NCI-H82 (cell line): ENCODE data around the gene MXRA8.
"Not testable (repeated sequence)": the region's sequence is repeated elsewhere in the genome, so short reads cannot be mapped to it uniquely, and the experiment has no call there.

Experiments used
- DNase-seq: peaks from one replicate; lab custom pipeline; 2025; lab: John Stamatoyannopoulos, UW

Gene MXRA8

DNA sequence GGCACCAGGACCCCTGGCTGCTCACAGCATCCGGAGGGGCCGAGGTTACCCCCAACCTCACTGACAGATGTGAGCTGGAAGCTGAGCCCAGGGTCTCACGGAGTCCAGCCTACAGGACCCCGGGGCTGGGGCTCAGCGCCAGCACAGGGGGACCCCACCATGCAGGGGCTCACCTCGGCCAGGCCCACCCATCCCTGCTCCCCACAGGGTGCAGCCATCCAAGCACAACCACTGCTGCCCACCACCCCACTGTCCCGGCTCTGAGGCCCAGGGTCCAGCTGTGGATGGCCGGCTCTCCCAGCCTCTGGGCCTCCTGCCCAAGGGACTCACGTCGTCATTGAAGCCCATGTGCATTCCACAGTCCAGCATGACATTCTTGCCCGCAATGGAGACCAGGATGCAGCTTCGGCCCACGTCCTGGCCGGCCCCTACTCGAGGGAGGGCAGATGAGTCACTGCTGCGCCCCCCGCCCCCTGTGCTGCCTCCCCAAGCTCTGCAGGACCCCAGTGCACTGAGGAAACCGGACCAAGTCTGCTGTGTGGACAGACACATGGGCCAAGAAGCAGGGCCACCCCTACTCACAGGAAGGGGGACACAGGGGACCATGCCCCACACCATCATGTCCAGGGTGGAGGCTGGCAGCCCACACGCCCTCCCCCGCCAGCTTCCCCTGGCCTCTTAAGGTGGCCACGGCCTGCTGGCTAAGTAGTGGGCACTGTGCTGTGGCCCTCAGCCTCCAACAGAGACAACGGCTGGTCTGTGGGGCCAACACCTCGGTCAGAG lies 37.5 kb downstream of the MXRA8 start:
- no peak for DNase-seq

DNA sequence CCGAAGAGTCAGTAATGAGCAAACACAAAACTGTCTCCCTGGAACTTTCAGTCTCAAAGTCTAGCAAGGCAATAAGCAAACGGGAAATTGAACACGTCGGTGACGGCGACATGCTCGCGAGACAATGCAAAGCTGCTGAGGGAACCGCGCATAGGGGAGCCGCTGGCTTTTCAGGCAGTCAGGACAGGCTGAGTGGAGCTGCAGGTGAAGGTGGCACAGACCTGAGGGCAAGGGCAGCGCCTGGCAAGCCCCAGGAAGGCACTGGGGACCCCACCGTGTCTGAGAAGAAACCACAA lies 38.8 kb downstream of the MXRA8 start:
- no peak for DNase-seq

DNA sequence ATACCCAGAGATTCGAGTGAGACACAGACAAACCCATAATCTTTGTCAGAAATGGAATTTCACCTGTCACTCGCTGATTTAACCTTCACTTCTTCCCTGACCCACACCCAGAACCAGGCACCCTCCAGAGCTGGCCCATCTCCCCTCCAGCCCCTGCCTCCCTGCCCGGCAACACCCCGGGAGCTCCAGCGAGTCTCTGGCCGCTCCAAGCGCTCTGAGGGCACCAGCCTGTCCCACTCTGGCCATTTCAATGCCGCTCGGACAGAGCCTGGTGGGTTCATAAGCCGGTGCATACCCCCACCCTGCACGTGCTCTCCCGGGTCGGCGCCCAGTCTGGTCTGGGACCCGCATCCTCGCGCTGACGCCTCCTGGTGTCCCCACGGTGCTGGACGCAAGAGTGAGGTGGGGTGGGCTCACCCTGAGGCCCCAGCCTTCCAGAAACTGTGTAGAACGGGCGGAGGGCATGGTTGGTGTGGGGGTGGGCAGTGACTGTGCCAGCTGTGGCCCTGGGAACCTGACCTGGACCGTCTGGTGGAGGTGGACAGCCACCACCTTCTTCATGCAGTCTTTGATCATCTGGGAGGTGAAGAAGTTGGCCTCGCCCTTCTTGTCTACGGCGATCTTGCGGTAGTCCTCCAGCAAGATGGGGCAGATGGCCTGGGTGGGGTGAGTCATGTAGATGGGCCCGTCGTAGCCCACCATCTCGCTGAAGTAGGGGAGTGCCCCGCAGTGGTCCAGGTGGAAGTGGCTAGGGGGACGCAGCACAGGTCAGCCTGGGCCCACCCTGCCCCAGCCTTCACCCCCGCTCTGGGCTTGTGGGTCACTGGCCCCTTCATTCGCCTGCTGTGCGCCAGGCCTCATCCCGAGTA lies 39.3 kb downstream of the MXRA8 start:
- DNase-seq = no peak

DNA sequence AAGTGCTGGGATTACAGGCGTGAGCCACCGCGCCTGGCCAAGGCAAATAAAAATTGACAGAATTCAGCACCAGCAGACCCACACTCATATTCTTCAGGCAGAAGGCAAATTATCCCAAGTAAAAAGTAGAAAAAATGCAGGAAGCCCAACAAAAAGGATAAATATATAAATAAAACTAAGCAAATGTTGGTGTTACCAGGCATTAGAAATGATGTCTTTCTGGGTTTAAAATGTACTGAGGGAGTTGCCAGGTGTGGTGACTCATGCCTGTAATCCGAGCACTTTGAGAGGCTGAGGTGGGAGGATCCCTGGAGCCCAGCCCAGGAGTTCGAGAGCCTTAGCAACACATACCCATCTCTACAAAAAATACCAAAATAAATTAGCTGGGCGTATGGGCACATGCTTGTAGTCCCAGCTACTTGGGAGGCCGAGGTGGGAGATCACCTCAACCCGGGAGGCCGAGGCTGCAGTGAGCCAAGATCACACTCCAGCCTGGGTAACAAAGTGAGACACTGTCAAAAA lies 40.2 kb downstream of the MXRA8 start:
- DNase-seq = no peak

DNA sequence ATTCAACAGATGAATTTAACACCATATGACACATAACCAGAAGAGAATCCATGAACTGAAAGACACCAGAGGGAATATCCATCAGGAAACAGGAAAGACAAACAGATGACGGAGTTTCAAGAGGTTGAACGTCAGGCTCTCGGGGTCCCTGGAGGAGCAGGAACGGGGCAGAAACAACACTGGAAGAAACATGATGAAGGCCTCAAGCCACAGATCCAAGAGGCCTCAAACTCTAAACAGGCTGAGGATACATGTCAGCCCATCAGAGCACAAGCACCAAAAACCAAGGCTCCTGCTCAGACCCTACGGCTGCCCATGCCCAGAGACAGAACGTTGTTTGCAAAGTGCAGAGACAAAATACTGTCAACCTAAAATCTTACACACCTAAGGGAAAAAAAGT lies 40.9 kb downstream of the MXRA8 start:
- no peak for DNase-seq

DNA sequence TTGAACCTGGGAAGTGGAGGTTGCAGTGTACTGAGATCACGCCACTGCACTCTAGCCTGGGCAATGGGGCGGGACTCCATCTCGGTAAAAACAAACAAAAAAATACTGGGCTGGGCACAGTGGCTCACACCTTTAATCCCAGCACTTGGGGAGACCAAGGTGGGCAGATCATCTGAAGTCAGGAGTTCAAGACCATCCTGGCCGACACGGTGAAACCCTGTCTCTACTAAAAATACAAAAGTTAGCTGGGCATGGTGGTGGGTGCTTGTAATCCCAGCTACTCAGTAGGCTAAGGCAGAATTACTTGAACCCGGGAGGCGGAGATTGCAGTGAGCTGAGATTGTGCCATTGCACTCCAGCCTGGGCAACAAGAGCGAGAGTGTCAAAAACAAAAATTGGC lies 42.2 kb downstream of the MXRA8 start:
- DNase-seq = not testable (repeated sequence)

DNA sequence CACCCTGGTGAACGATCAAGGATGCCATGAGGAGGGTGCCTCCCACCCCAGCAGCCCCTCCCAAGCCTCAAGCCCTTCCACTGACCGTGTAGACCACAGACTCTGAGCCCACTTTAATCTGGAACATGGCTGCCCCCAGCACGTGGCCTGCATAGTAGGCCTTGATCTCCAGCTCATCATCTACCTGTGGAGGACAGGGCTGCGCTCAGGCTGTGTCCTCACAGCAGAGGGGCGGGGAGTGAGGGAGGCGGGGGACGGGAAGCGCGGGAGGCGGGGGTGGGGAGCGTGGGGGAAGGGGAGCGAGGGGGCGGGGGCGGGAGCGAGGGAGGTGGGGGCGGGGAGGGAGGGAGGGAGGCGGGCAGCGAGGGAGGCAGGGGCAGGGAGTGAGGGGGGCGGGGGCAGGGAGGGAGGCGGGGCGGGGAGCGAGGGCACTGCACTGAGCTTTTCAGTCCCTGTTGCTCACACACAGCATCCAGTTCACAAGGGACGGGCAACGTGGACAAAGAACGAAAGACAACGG lies 42.9 kb downstream of the MXRA8 start:
- peak; percentile 55 for DNase-seq

DNA sequence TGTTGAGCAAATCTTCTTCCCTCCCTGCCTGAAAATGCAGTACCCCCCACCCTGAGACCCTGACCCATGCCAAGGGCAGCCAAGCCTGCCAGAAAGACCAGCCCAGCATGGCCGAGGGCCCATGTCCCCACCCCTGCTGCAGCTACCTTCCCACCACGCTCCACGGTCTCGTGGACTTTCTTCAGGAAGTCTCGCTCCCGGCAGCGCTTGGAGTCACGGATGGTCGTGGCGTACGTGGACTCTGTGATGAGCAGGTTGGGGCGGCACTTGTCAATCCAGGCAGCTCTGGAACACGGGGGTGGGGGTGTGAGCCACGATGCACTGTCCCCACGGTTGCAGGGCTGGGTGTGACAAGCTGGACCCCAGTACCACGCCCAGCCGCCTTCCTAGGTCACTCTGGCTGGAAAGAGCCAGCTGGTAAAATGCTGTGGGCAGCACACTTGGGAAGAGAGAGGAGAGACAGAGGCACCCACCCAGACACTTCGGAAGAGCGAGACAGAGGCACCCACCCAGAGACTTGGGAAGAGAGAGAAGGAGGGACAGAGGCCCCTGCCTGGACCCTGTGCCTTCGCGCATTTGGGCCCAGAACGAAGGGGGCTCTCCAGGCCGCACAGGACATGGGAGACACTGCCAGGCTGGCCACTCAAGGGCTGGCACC lies 43.5 kb downstream of the MXRA8 start:
- no peak for DNase-seq

DNA sequence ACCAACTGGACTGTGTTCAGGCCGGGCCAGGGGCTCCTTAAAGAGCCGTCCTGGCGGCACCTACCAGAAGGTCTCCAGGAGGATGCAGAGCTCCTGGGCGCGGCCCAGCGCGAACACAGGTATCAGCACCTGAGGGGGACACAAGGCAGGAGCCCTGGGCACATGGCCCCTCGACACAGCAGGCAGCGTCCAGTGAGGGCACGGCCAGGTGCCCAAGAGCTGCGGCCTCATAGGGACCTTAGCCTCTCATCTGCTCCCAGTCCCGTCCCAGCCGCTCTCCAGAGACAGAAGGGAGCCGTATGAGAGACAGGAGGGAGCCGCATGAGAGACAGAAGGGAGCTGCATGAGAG lies 44.1 kb downstream of the MXRA8 start:
- DNase-seq = no peak

DNA sequence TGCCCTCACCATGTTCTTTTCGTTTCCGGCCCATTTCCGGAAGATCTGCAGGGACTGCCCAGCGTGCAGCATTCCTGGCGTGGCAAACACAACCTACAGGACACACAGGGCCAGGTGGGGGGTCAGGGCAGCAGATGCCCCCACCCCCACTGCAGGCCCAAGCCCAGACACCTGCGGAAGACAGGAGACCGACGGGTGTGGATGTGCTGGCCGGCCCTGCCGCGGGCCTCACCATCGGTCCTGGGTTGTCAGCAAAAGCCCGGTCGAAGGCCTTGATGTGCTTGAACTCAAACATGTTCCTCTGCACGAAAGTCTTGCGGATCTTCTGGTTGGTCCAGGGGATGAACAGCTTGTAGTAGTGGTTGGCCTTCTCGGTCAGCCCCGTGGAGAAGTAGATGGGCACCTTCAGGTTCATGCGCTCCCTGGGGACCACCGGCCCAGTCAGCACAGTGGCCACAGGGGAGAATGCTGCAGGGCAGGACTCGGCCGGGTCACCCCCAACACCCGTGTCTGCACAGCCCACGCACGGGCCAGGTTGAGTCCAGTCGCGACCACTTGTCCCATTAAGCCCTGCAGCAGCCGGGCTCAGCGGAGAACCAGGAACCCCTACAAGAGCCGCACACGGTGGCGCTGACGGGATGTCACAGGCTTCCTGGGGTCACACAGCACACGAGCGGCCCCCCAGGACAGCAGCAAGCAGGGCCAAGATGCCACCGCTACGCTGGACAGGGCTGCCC lies 44.7 kb downstream of the MXRA8 start:
- DNase-seq = no peak

DNA sequence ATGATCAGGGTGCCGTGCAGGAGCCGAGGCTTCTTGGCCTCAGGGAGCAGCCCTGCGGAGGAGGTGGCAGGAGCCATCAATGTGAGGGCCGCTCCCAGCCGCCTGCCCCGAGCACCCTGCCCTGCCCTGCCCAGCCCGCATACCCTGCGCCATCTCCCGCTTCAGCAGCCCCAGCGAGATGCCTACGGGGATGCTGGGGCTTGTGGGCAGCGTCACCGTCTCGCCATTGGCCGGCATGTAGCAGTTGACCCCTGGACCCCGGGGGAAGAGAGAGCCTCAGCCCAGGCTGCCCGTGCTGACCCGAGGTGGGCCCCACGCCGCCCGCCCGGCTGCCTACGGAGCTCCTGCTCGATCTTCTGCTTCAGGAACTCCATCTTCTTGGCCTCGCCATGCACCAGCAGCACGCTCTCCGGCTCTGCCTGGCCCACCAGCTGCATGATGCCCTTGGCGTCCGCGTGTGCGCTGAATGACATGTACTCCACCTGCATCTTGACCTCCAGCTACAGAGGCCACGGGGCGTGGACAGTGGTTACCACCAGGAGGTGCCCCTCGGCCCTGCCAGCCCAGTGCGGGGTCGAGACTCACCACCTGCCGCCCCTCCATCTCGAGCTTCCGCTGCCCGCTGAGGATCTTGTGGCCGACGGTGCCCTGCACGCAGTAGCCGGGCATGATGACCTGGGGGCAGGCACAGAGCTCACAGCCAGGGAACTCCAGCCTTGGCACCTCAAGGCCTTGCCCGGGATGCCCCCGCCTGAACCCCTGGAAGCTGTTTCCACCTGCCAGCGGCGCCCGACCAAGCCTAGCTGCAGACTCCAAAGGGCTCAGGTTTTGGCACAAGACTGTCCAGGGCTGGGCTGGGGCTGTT lies 45.7 kb downstream of the MXRA8 start:
- DNase-seq = no peak

DNA sequence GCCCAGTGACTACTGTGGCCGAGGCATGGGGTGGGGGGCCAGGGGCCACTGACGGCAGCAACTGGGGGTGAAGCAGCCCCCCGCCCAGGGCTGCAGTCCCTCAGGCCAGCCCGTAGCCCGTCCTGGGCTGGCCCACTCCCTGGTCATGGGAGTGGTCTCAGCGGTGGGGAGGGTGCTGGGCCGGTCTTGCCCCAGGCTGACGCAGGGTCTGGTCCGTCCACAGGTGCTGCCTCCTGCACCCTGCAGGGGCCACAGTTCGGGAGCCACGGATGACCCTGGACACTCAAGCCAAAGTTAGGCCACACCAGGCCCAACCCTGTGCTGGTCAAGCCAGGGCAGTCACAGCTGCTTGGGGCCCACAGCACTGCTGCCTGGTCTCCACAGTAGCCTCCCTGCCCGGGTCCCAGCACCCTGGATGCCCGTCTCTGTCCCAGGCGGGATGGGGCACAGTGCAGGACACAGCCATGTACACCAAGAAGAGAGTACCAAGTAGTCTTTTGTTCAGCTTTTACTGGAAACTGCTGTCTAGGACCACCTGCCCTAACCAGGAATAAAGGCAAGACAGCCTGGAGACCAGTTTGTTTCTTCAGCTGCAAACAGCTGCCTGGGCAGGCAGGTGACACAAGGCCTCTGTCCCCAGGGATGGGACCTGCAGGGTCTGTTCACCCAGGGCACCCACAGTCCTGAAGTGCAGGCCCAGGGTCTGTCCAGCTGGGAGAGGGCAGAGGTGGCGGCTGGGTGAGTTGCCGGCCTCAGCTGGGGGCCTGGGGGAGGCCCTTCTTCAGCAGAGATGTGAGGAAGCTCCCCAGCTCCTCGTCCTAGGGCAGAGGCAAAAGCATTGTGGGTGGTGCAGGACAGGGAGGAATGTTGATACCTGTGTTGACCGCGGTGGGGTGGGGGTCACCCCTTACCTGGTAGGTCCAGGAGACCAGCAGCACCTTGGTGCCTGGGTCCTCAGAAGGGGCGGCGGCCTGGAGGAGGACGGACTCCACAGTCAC lies 46.9 kb downstream of the MXRA8 start:
- no peak for DNase-seq

DNA sequence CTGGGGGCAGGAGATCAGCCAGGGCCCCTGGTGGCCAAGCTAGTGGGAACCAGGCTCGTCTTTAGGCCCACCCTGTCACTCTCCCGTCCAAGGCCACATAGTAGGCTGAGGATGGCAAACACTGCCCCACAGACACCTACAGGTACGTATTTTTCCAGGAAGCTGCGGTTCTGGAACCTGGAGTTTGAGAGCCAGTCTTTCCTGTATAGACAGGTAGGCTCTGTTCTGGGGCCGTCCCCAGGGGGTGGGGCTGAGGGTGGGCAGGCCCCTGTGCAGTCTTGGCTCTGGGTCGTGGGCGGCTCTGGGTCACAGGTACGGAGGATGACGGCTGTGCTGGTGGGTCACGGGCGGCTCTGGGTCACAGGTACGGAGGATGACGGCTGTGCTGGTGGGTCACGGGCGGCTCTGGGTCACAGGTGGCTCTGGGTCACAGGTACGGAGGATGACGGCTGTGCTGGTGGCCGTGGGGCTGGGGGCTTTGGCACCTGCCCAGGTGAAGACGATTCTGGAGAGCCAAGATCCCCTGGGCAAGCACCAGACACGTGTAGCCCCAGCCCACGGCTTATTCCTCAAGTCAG lies 47.8 kb downstream of the MXRA8 start:
- DNase-seq = no peak

DNA sequence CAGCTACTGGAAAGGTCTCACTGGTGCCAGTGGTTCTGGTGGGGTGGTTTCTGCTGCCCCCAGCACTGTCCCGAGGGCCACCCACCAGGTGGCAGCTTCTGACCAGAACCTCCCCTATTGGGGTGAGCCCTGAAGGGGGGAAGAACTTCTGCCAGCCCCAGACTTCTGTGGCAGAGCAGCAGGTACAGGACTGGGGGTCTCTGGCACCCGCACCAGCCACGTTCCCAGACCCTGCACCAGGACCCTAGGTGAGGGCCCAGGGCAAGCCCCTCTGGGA lies 48.3 kb downstream of the MXRA8 start:
- DNase-seq = no peak

DNA sequence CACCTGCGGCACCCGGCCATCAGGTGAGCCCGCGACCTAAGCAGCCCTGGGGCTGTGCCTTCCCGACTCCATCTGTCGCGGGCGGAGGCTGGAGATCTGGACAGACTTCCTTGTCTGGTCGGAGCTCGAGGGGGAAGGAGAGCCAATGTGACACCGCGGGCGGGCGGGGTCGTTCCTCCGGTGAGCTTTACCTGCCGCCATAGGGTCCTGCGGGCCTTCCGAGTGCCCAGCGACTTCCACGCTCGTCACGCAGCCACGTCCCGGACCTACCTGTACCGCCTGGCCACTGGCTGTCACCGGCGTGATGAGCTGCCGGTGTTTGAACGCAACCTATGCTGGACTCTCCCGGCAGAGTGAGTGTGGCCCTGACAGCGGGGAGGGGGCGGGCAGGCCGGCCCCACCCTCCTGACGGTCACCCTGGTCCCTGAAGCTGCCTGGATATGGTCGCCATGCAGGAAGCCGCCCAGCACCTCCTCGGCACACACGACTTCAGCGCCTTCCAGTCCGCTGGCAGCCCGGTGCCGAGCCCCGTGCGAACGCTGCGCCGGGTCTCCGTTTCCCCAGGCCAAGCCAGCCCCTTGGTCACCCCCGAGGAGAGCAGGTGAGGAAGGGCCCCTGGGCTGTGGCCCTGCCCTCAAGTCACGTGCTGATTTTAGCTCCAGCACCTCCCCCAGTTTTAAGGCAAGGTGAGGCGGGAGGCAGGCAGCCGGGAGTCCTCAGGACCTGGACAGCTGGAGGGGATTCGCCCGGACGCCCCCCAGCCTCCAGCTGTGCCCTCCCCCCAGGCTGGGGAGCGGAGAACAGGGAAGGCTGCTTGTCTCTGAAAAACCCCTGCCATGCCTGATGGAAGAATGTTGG lies 48.9 kb downstream of the MXRA8 start:
- DNase-seq = peak; percentile 69

DNA sequence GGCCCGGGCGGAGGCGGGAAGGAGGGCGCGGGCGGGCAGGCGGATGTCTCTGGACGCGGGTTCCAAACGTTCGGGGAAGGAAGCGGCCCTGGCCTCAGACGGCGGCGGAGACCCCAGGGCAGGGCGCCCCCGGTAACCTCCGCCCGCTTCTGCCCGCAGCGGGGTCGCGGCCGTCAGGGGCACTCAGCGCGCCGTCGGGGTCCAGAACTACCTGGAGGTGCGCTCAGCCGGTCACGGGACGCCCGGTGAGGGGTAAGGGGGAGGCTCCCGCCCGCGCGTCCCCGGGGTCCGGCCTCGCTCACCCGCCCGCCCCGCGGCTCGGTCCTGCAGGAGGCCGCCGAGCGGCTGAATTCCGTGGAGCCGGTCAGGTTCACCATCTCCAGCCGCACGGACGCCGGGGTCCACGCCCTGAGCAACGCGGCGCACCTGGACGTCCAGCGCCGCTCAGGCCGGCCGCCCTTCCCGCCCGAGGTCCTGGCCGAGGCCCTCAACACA lies 49.6 kb downstream of the MXRA8 start:
- no peak for DNase-seq

DNA sequence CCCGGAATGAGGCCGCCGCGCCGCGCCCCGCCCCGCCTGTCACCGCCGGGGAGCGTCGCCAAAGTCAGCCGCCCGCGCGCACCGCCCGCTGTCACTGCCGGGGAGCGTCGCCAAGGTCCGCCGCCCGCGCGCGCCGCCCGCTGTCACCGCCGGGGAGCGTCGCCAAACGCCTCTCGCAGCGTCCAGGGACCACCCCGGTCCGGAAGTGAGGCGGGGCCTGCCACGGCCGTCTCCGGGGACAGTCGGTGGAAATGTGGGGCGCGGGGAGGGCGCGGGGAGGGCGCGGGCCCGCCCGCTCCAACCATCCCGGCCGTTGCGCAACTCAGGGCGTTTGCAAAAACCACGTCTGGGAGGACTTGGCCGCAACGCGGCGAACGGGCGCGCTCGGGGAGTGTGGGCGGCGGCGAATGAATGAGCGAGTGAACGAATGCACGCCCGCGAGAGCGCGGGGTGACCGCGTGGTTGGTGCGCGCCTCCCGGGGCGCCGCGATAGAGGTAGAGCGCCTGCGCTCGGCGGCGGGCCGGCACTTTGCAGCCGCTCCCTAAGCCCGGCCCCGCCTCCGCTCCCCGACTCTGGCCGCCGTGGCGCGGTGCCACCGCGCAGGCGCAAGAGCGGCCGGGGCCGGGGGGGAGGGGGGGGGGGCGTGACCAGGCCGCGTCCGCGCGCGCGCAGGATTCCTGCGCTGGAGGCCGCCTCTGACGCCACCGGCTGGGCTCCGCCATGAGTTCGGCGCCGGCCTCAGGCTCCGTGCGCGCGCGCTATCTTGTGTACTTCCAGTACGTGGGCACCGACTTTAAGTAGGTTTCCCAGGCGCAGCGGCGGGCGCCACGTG lies 50.2 kb downstream of the MXRA8 start, which contains the start of the genes ACAP3 and PUSL1:
TSS of gene ACAP3 (minus strand) at position 8 of the 833 bp plus-strand sequence. CDS start 115 bp downstream, outside the sequence.
TSS of gene PUSL1 (plus strand) at position 675 of the 833 bp plus-strand sequence. CDS start at position 722, 47 bp downstream.
- DNase-seq = peak; percentile 96
